HEK293 (cell line): ENCODE data around the gene MSI2.

Source experiments
- CTCF ChIA-PET: fragments of 350-600 bp; formaldehyde crosslinking; extraction: SDS; loops from one replicate; lab custom pipeline; 2021; ENCODE audit warnings: antibody characterized with exemption; lab: Yijun Ruan, JAX
- POLR2A ChIA-PET: fragments of 300-600 bp; formaldehyde crosslinking; extraction: SDS; loops from one replicate; lab custom pipeline; 2020; ENCODE audit warnings: antibody characterized with exemption, inconsistent platforms; lab: Yijun Ruan, JAX
- H3K27ac ChIP-seq: fragments of 200-500 bp; sonication (Bioruptor generic); 2 replicates; pipeline ENCODE4 v1.5.1; 2014; ENCODE audit warnings: low read depth, low read length, control low read depth, inconsistent platforms; ENCODE audit errors: extremely low read depth
- H3K36me3 ChIP-seq, 2 experiments: fragments of 200-500 bp in 1 of 2; sonication (Bioruptor generic) in 1 of 2; 1 replicate in 1 of 2; 2 replicates in 1 of 2; pipeline ENCODE4 v1.5.1; 2014 to 2017; ENCODE audit warnings: inconsistent platforms in 2 of 2, low read length in 2 of 2; ENCODE audit not compliant: control insufficient read depth in 2 of 2, insufficient read depth in 1 of 2
- H3K4me1 ChIP-seq: fragments of 200-500 bp; sonication (Bioruptor generic); 2 replicates; pipeline ENCODE4 v1.5.1; 2014; ENCODE audit warnings: mild to moderate bottlenecking, low read length, inconsistent platforms; ENCODE audit not compliant: control insufficient read depth, insufficient read depth
- H3K4me3 ChIP-seq: 2 replicates; pipeline ENCODE4 v1.5.1; 2011; ENCODE audit warnings: low read depth, mild to moderate bottlenecking, control low read depth, low read length, moderate library complexity
- H3K9me3 ChIP-seq: fragments of 200-500 bp; sonication (Bioruptor generic); 2 replicates; pipeline ENCODE4 v1.5.1; 2014; ENCODE audit warnings: low read depth, low read length, inconsistent platforms; ENCODE audit not compliant: control insufficient read depth, insufficient read depth
- FEZF1 ChIP-seq: fragments of 450-650 bp; formaldehyde crosslinking; IDR thresholded peaks from 2 replicates; pipeline ENCODE4 v1.5.1; 2016; ENCODE audit warnings: missing biosample characterization, missing genetic modification characterization
- GFI1B ChIP-seq: fragments of 450-650 bp; formaldehyde crosslinking; IDR thresholded peaks from 2 replicates; pipeline ENCODE4 v1.5.1; 2016; ENCODE audit warnings: missing biosample characterization, missing genetic modification characterization
- KLF10 ChIP-seq: fragments of 450-650 bp; IDR thresholded peaks from 2 replicates; pipeline ENCODE4 v1.5.1; 2018; ENCODE audit warnings: missing biosample characterization, mild to moderate bottlenecking, missing genetic modification characterization
- KLF8 ChIP-seq: fragments of 450-650 bp; formaldehyde crosslinking; IDR thresholded peaks from 2 replicates; pipeline ENCODE4 v1.5.1; 2016; ENCODE audit warnings: missing biosample characterization, missing genetic modification characterization
- MEIS1 ChIP-seq: sonication (generic); formaldehyde crosslinking; IDR thresholded peaks from 2 replicates; pipeline ENCODE4 v1.8.1; 2022; ENCODE audit warnings: missing genetic modification reagents, mild to moderate bottlenecking, borderline replicate concordance
- SETDB1 ChIP-seq: IDR thresholded peaks from one replicate; pipeline ENCODE4 v1.6.1; 2017; ENCODE audit warnings: mild to moderate bottlenecking, low read length, moderate library complexity, mixed read lengths; ENCODE audit not compliant: insufficient read length
- ZBTB20 ChIP-seq: fragments of 450-650 bp; formaldehyde crosslinking; IDR thresholded peaks from 2 replicates; pipeline ENCODE4 v1.5.1; 2016; ENCODE audit warnings: missing biosample characterization, missing genetic modification characterization
- ZBTB48 ChIP-seq: fragments of 450-650 bp; formaldehyde crosslinking; IDR thresholded peaks from 2 replicates; pipeline ENCODE4 v1.5.1; 2016; ENCODE audit warnings: missing biosample characterization, missing genetic modification characterization
- ZFP3 ChIP-seq: fragments of 450-650 bp; formaldehyde crosslinking; IDR thresholded peaks from 2 replicates; pipeline ENCODE4 v1.5.1; 2016; ENCODE audit warnings: low read depth, missing biosample characterization, missing genetic modification characterization
- ZIC2 ChIP-seq: fragments of 450-650 bp; formaldehyde crosslinking; IDR thresholded peaks from 2 replicates; pipeline ENCODE4 v1.5.1; 2016; ENCODE audit warnings: missing biosample characterization, missing genetic modification characterization
- ZNF146 ChIP-seq: fragments of 450-650 bp; formaldehyde crosslinking; IDR thresholded peaks from 2 replicates; pipeline ENCODE4 v1.5.1; 2016; ENCODE audit warnings: missing biosample characterization, missing genetic modification characterization
- ZNF184 ChIP-seq: fragments of 450-650 bp; IDR thresholded peaks from 2 replicates; pipeline ENCODE4 v1.5.1; 2018; ENCODE audit warnings: missing biosample characterization, mild to moderate bottlenecking, missing genetic modification characterization
- ZNF2 ChIP-seq: fragments of 450-650 bp; formaldehyde crosslinking; IDR thresholded peaks from 2 replicates; pipeline ENCODE4 v1.5.1; 2016; ENCODE audit warnings: missing biosample characterization, missing genetic modification characterization
- ZNF223 ChIP-seq: fragments of 450-650 bp; formaldehyde crosslinking; IDR thresholded peaks from 2 replicates; pipeline ENCODE4 v1.5.1; 2016; ENCODE audit warnings: missing biosample characterization, missing genetic modification characterization
- ZNF311 ChIP-seq: fragments of 450-650 bp; formaldehyde crosslinking; IDR thresholded peaks from 2 replicates; pipeline ENCODE4 v1.5.1; 2017; ENCODE audit warnings: missing biosample characterization, missing genetic modification characterization, borderline replicate concordance
- ZNF324 ChIP-seq: fragments of 450-650 bp; formaldehyde crosslinking; IDR thresholded peaks from 2 replicates; pipeline ENCODE4 v1.5.1; 2016; ENCODE audit warnings: missing biosample characterization, missing genetic modification characterization
- ZNF423 ChIP-seq: fragments of 450-650 bp; formaldehyde crosslinking; IDR thresholded peaks from 2 replicates; pipeline ENCODE4 v1.5.1; 2016; ENCODE audit warnings: missing biosample characterization, missing genetic modification characterization
- ZNF585B ChIP-seq: fragments of 450-650 bp; formaldehyde crosslinking; IDR thresholded peaks from 2 replicates; pipeline ENCODE4 v1.5.1; 2016; ENCODE audit warnings: missing biosample characterization, missing genetic modification characterization
- ZNF629 ChIP-seq: fragments of 450-650 bp; formaldehyde crosslinking; IDR thresholded peaks from 2 replicates; pipeline ENCODE4 v1.5.1; 2017; ENCODE audit warnings: missing biosample characterization, missing genetic modification characterization
- ZNF654 ChIP-seq: fragments of 450-650 bp; formaldehyde crosslinking; IDR thresholded peaks from 2 replicates; pipeline ENCODE4 v1.5.1; 2016; ENCODE audit warnings: low read depth, missing biosample characterization, missing genetic modification characterization
- ZNF747 ChIP-seq: fragments of 450-650 bp; formaldehyde crosslinking; IDR thresholded peaks from 2 replicates; pipeline ENCODE4 v1.5.1; 2016; ENCODE audit warnings: missing biosample characterization, missing genetic modification characterization
- ZNF777 ChIP-seq: fragments of 450-650 bp; formaldehyde crosslinking; IDR thresholded peaks from 2 replicates; pipeline ENCODE4 v1.5.1; 2017; ENCODE audit warnings: missing biosample characterization, missing genetic modification characterization, borderline replicate concordance
- ZNF785 ChIP-seq: fragments of 450-650 bp; formaldehyde crosslinking; IDR thresholded peaks from 2 replicates; pipeline ENCODE4 v1.5.1; 2016; ENCODE audit warnings: missing biosample characterization, missing genetic modification characterization
- ZNF791 ChIP-seq: fragments of 450-650 bp; formaldehyde crosslinking; IDR thresholded peaks from 2 replicates; pipeline ENCODE4 v1.5.1; 2016; ENCODE audit warnings: missing biosample characterization, missing genetic modification characterization
- ZSCAN23 ChIP-seq: fragments of 450-650 bp; formaldehyde crosslinking; IDR thresholded peaks from 2 replicates; pipeline ENCODE4 v1.5.1; 2016; ENCODE audit warnings: missing biosample characterization, missing genetic modification characterization
- ZSCAN30 ChIP-seq: fragments of 450-650 bp; IDR thresholded peaks from 2 replicates; pipeline ENCODE4 v1.5.1; 2018; ENCODE audit warnings: missing biosample characterization, mild to moderate bottlenecking, missing genetic modification characterization, moderate library complexity
- TF ChIP-seq, protein P1 (sequence below): fragments of 450-650 bp; formaldehyde crosslinking; IDR thresholded peaks from 2 replicates; pipeline ENCODE4 v1.5.1; 2017; ENCODE audit warnings: missing biosample characterization, missing genetic modification characterization
- TF ChIP-seq, protein P2 (sequence below): fragments of 450-650 bp; IDR thresholded peaks from 2 replicates; pipeline ENCODE4 v1.5.1; 2018; ENCODE audit warnings: missing biosample characterization, missing genetic modification characterization
- TF ChIP-seq, protein P3 (sequence below): fragments of 450-650 bp; formaldehyde crosslinking; IDR thresholded peaks from 2 replicates; pipeline ENCODE4 v1.5.1; 2016; ENCODE audit warnings: missing biosample characterization, missing genetic modification characterization
- TF ChIP-seq, protein P4 (sequence below): fragments of 450-650 bp; formaldehyde crosslinking; IDR thresholded peaks from 2 replicates; pipeline ENCODE4 v1.5.1; 2016; ENCODE audit warnings: missing biosample characterization, missing genetic modification characterization, borderline replicate concordance

MSI2 gene

DNA sequence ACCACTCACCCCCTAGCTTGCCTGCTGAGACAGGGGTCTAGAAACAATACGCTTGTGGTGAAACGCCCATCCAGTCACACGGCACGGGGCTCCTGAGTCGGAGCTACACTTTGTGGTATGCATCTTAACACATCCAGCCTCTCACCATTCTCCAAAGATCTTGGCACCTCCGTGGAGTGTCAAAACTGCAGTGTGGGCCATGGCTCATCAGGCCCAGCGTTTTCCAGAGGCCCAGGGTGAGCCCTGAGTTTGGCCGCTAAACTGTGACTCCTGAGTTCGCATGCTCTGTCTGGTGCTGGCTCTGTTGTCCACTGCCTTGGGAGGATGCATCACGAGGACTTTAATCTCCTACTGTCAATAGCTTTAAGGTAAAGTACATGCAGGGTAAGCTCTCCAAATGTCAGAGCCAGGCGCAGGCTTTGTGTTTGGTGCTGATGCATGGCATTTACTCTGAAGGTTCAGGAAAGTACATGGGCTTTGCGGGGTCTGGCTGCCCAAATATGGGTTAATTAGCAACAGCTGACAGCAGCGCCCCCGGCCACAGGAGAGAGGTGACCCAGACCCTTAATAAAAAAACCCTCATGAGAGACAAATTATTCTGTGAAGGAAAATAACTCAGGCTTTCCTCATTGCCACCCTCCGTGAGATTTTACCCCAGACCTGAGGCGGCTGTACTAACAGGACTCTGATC, 370.3 kb downstream of the MSI2 start:
- POLR2A ChIA-PET, result no interaction called here
- TF ChIP-seq ZNF585B, result no peak
- Histone ChIP-seq H3K4me3 (no peak overlapping the region), H3K4me1 (0 out of 2 replicates have a peak, but pooled peaks cover 3% of the 10 kb centered on the region), H3K27ac (no peak overlapping the region), H3K9me3 (no peaks in the 10 kb centered on the region), H3K36me3 (peaks cover 0 to 10% of the 10 kb centered on the region in 2 experiments; a peak in 1 of 3 replicates)
- CTCF ChIA-PET, result interaction anchor here (1.1 to 2.3 kb wide), 2 partner anchors 29 to 46 kb away, joined by 3 to 8 read pairs; no protein-coding TSS in a partner anchor

DNA sequence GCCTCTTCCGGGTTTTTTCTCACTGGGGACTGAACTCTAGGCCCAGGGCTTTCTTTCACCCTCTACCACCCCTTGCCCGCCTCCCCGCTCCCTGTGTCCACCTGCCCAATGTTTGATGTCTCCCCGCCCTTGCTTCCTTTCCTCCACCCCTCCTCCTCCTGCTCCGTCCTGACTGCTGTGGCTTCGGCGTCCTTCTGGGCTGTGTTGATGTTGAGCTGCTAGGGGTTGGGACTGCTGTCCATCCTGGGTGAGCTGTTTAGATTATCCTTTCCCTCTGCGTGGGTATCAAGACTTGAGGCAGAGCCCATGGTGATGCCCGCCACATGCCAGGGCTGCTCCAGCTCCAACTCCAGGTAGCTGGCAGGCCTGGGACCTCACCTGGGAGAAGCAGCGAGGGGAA, 371.3 kb downstream of the MSI2 start:
- no peak overlapping the region for H3K4me3 ChIP-seq
- TF ChIP-seq ZNF311 (tag by site-specific recombination) (no peak), ZNF777 (no peak), KLF8 (tag by site-specific recombination) (no peak), FEZF1 (tag by site-specific recombination) (no peak), ZNF146 (tag by site-specific recombination) (no peak), KLF10 (no peak), ZNF324 (tag by site-specific recombination) (no peak), ZNF629 (no peak), ZNF785 (no peak), ZBTB20 (no peak), MEIS1 (CRISPR knock-in tag) (no peak), ZNF2 (tag by site-specific recombination) (no peak), ZNF747 (no peak), ZNF423 (tag by site-specific recombination) (no peak), ZBTB48 (no peak), ZSCAN30 (tag by site-specific recombination) (no peak), SETDB1 (no peak)
- TF ChIP-seq, protein P1, sequence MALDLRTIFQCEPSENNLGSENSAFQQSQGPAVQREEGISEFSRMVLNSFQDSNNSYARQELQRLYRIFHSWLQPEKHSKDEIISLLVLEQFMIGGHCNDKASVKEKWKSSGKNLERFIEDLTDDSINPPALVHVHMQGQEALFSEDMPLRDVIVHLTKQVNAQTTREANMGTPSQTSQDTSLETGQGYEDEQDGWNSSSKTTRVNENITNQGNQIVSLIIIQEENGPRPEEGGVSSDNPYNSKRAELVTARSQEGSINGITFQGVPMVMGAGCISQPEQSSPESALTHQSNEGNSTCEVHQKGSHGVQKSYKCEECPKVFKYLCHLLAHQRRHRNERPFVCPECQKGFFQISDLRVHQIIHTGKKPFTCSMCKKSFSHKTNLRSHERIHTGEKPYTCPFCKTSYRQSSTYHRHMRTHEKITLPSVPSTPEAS (tag by site-specific recombination), result no peak
- TF ChIP-seq, protein P2, sequence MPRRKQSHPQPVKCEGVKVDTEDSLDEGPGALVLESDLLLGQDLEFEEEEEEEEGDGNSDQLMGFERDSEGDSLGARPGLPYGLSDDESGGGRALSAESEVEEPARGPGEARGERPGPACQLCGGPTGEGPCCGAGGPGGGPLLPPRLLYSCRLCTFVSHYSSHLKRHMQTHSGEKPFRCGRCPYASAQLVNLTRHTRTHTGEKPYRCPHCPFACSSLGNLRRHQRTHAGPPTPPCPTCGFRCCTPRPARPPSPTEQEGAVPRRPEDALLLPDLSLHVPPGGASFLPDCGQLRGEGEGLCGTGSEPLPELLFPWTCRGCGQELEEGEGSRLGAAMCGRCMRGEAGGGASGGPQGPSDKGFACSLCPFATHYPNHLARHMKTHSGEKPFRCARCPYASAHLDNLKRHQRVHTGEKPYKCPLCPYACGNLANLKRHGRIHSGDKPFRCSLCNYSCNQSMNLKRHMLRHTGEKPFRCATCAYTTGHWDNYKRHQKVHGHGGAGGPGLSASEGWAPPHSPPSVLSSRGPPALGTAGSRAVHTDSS (tag by site-specific recombination), result no peak
- ChIA-PET POLR2A (no interaction called here), CTCF (interaction anchor here (2.3 kb wide), 1 partner anchor 45 kb away, joined by 8 read pairs; no protein-coding TSS in a partner anchor)
- H3K4me1 ChIP-seq, result 0 out of 2 replicates have a peak, but pooled peaks cover 3% of the 10 kb centered on the region
- H3K9me3 ChIP-seq, result no peaks in the 10 kb centered on the region
- no peak overlapping the region for H3K27ac ChIP-seq
- peaks cover 0 to 10% of the 10 kb centered on the region in 2 experiments; a peak in 1 of 3 replicates for H3K36me3 ChIP-seq

DNA sequence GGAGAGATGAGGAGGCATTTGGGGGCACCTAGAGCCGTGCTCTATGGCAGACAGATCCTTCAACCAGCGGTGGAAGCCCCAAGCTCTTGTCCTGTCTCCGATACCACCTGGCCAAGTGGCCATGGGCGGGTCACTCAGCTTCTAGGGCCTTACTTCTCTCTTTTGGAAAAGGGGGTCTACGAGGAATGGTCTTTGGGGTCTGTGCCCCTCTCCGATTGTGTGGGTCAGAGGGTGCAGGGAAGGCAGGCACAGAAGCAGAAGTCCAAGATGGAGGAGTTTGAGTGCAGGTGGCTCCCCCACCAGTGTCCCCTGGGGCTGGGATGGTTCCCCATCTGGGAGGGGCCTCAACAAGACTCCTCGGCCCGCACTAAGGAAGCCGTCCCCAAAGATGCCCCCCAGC, 372.1 kb downstream of the MSI2 start:
- Histone ChIP-seq H3K36me3 (peaks cover 0 to 13% of the 10 kb centered on the region in 2 experiments; a peak in 1 of 3 replicates), H3K9me3 (no peaks in the 10 kb centered on the region), H3K4me1 (no peaks in the 10 kb centered on the region), H3K27ac (no peak overlapping the region), H3K4me3 (no peak overlapping the region)
- POLR2A ChIA-PET, result no interaction called here
- CTCF ChIA-PET, result no interaction called here
- TF ChIP-seq, protein P3, sequence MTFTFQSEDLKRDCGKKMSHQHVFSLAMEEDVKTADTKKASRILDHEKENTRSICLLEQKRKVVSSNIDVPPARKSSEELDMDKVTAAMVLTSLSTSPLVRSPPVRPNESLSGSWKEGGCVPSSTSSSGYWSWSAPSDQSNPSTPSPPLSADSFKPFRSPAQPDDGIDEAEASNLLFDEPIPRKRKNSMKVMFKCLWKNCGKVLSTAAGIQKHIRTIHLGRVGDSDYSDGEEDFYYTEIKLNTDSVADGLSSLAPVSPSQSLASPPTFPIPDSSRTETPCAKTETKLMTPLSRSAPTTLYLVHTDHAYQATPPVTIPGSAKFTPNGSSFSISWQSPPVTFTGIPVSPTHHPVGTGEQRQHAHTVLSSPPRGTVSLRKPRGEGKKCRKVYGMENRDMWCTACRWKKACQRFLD (tag by site-specific recombination), result no peak
- TF ChIP-seq ZIC2, result no peak
- no peak for TF ChIP-seq ZNF184 (tag by site-specific recombination)
- TF ChIP-seq ZNF223 (tag by site-specific recombination), result no peak
- no peak for TF ChIP-seq ZBTB20
- TF ChIP-seq, protein P4, sequence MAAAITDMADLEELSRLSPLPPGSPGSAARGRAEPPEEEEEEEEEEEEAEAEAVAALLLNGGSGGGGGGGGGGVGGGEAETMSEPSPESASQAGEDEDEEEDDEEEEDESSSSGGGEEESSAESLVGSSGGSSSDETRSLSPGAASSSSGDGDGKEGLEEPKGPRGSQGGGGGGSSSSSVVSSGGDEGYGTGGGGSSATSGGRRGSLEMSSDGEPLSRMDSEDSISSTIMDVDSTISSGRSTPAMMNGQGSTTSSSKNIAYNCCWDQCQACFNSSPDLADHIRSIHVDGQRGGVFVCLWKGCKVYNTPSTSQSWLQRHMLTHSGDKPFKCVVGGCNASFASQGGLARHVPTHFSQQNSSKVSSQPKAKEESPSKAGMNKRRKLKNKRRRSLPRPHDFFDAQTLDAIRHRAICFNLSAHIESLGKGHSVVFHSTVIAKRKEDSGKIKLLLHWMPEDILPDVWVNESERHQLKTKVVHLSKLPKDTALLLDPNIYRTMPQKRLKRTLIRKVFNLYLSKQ (tag by site-specific recombination), result no peak
- no peak for TF ChIP-seq GFI1B (tag by site-specific recombination)
- no peak for TF ChIP-seq ZNF785
- TF ChIP-seq ZNF654, result no peak
- no peak for TF ChIP-seq ZFP3 (tag by site-specific recombination)
- no peak for TF ChIP-seq ZSCAN23
- no peak for TF ChIP-seq ZNF791 (tag by site-specific recombination)
